Hepatocyte (in vitro differentiated cells): ENCODE results near the gene HSF5. TPM values are rescaled to one million over a fixed set of nuclear protein-coding genes. Genes with fewer than 3 reads are reported as not detected.
A peak's percentile ranks its signal among the peaks of the same experiment; 100 is the strongest.

Experiments used
- DNase-seq: peaks from one replicate; pipeline ENCODE4 v3.0.0-alpha.2; 2016; ENCODE audit warnings: low spot score
- H2AFZ ChIP-seq: fragments of 200-600 bp; sonication (generic); 2 replicates; pipeline ENCODE4 v1.6.0; 2016; ENCODE audit warnings: antibody characterized with exemption, mild to moderate bottlenecking
- H3K27ac ChIP-seq: fragments of 200-600 bp; sonication (generic); 2 replicates; pipeline ENCODE4 v1.5.1; 2016; ENCODE audit warnings: mild to moderate bottlenecking
- H3K27me3 ChIP-seq: fragments of 200-600 bp; sonication (generic); 2 replicates; pipeline ENCODE4 v1.6.1; 2016
- H3K36me3 ChIP-seq: fragments of 200-600 bp; sonication (generic); replicated peaks from 2 replicates; pipeline ENCODE4 v1.5.1; 2016; ENCODE audit warnings: low read depth; ENCODE audit not compliant: insufficient read depth
- H3K4me1 ChIP-seq: fragments of 200-600 bp; sonication (generic); 2 replicates; pipeline ENCODE4 v1.5.1; 2016; ENCODE audit warnings: mild to moderate bottlenecking, moderate library complexity; ENCODE audit not compliant: insufficient read depth
- H3K4me2 ChIP-seq: fragments of 200-600 bp; sonication (generic); 2 replicates; pipeline ENCODE4 v1.6.0; 2016
- H3K4me3 ChIP-seq: fragments of 200-600 bp; sonication (generic); 2 replicates; pipeline ENCODE4 v1.5.1; 2016; ENCODE audit warnings: mild to moderate bottlenecking
- H3K79me2 ChIP-seq: fragments of 200-600 bp; sonication (generic); 2 replicates; pipeline ENCODE4 v1.6.0; 2017; ENCODE audit warnings: mild to moderate bottlenecking
- H3K9me2 ChIP-seq: fragments of 200-600 bp; sonication (generic); replicated peaks from 2 replicates; pipeline ENCODE4 v1.6.0; 2017; ENCODE audit warnings: mild to moderate bottlenecking; ENCODE audit not compliant: insufficient read depth
- H3K9me3 ChIP-seq: fragments of 200-600 bp; sonication (generic); 2 replicates; pipeline ENCODE4 v1.5.1; 2016; ENCODE audit warnings: low read depth, mild to moderate bottlenecking
- H4K20me1 ChIP-seq: fragments of 200-600 bp; sonication (generic); 2 replicates; pipeline ENCODE4 v1.6.0; 2016; ENCODE audit warnings: mild to moderate bottlenecking; ENCODE audit not compliant: insufficient read depth, poor library complexity, severe bottlenecking
- CTCF ChIP-seq: fragments of 200-600 bp; sonication (generic); IDR thresholded peaks from 2 replicates; pipeline ENCODE4 v1.5.1; 2016; ENCODE audit warnings: antibody characterized with exemption, mild to moderate bottlenecking; ENCODE audit not compliant: poor library complexity
- EZH2 ChIP-seq: fragments of 200-600 bp; sonication (generic); IDR thresholded peaks from 2 replicates; pipeline ENCODE4 v1.6.1; 2016; ENCODE audit warnings: antibody characterized with exemption, mild to moderate bottlenecking, borderline replicate concordance
- EZH2phosphoT487 ChIP-seq: fragments of 200-600 bp; sonication (generic); IDR thresholded peaks from one replicate; pipeline ENCODE4 v1.6.1; 2018; ENCODE audit warnings: antibody characterized with exemption, mild to moderate bottlenecking, low read depth, moderate library complexity; ENCODE audit not compliant: unreplicated experiment, severe bottlenecking
- WGBS: methylation state at CpG from one replicate; pipeline ENCODE4 v1.1.6; 2016; ENCODE audit warnings: low lambda C conversion rate; ENCODE audit errors: missing lambda C conversion rate; 5-methylcytosine and 5-hydroxymethylcytosine counted together
- polyA plus RNA-seq: library from polyadenylated mRNA; unstranded; fragments of >200 nt; fragmentation: Nextera tagmentation; extraction: Ambion mirVana; gene quantifications from 2 replicates; pipeline ENCODE4 v1.2.1, GENCODE V29; 2016
- total RNA-seq: library from RNA; depleted of rRNA; stranded (reverse); fragments of >200 nt; gene quantifications from 2 replicates; pipeline ENCODE4 v1.2.3, GENCODE V29; 2014

Gene HSF5
- total and polyA plus RNA-seq, 2 experiments from 2014 or later = 0.03 TPM; not detected in 1

GRCh38 chr17:58412064-58412703, 76.0 kb downstream of the HSF5 start:
- TF ChIP-seq CTCF = no peak
- no peak for TF ChIP-seq EZH2
- H3K27ac ChIP-seq = no peak overlapping the region
- 89% methylated on average over 1 of the region's 1 CpG for WGBS

GRCh38 chr17:58411408-58411894, 76.8 kb downstream of the HSF5 start:
- 90% methylated on average over 1 of the region's 1 CpG for WGBS
- H3K27me3 ChIP-seq = no peaks in the 10 kb centered on the region
- no peaks in the 10 kb centered on the region for H3K4me1 ChIP-seq
- peaks cover 94% of the 10 kb centered on the region for H3K79me2 ChIP-seq
- no peaks in the 10 kb centered on the region for H3K36me3 ChIP-seq
- no peaks in the 10 kb centered on the region for H4K20me1 ChIP-seq
- no peak overlapping the region for H2AFZ ChIP-seq
- no peak for DNase-seq
- peak overlapping the region; percentile 71 for H3K4me2 ChIP-seq
- H3K4me3 ChIP-seq = no peak overlapping the region
- TF ChIP-seq CTCF (no peak), EZH2 (no peak), EZH2phosphoT487 (no peak)
- H3K9me3 ChIP-seq = no peaks in the 10 kb centered on the region
- H3K27ac ChIP-seq = no peak overlapping the region
- no peaks in the 10 kb centered on the region for H3K9me2 ChIP-seq

More at GRCh38 chr17:58412064-58412703, 76.0 kb downstream of the HSF5 start:
- no peak overlapping the region for H2AFZ ChIP-seq
- H3K9me3 ChIP-seq = no peaks in the 10 kb centered on the region
- H4K20me1 ChIP-seq = no peaks in the 10 kb centered on the region
- DNase-seq = no peak
- H3K4me1 ChIP-seq = no peaks in the 10 kb centered on the region
- H3K4me3 ChIP-seq = no peak overlapping the region
- no peaks in the 10 kb centered on the region for H3K27me3 ChIP-seq
- H3K4me2 ChIP-seq = peak overlapping the region; percentile 71
- H3K9me2 ChIP-seq = no peaks in the 10 kb centered on the region
- H3K36me3 ChIP-seq = no peaks in the 10 kb centered on the region
- H3K79me2 ChIP-seq = peaks cover 98% of the 10 kb centered on the region

- peak overlapping the region; percentile 71 for H3K4me2 ChIP-seq
- H3K79me2 ChIP-seq = peaks cover 94% of the 10 kb centered on the region
- H4K20me1 ChIP-seq = no peaks in the 10 kb centered on the region
- no peaks in the 10 kb centered on the region for H3K36me3 ChIP-seq
- H3K27ac ChIP-seq = no peak overlapping the region
- no peak overlapping the region for H2AFZ ChIP-seq
- H3K27me3 ChIP-seq = no peaks in the 10 kb centered on the region
- H3K4me1 ChIP-seq = no peaks in the 10 kb centered on the region
- no peak for TF ChIP-seq EZH2phosphoT487
- no peak for TF ChIP-seq EZH2
- TF ChIP-seq CTCF = no peak
- DNase-seq = no peak
- H3K4me3 ChIP-seq = no peak overlapping the region
- no peaks in the 10 kb centered on the region for H3K9me3 ChIP-seq
- no peaks in the 10 kb centered on the region for H3K9me2 ChIP-seq
Observed at GRCh38 chr17:58410714-58411407, 77.3 kb downstream of the HSF5 start.
